ENCODE data around the gene ACTN2.
A peak's percentile ranks its signal among the peaks of the same experiment; 100 is the strongest.

GRCh38 chr1:236759252-236759859, 73.1 kb downstream of the ACTN2 start:
- no peak for TF ChIP-seq EZH2phosphoT487 (IDR thresholded peaks at IDR 0.05; ENCODE audit: low read depth)
- peak; percentile 92 for TF ChIP-seq CTCF (IDR thresholded peaks at IDR 0.05; ENCODE audit: low read depth, low read length)
